PC-3 (cell line): ENCODE measurements around the gene TRIM14.

Source experiments
- CTCF ChIP-seq: fragments of 300-600 bp; sonication (generic); conservative IDR thresholded peaks from 2 replicates; pipeline ENCODE4 v1.5.1; 2017; ENCODE audit warnings: antibody characterized with exemption, low read depth, mild to moderate bottlenecking, low read length
- EZH2 ChIP-seq: fragments of 300-600 bp; sonication (generic); IDR thresholded peaks from one replicate; pipeline ENCODE4 v1.6.1; 2017; ENCODE audit warnings: antibody characterized with exemption, mild to moderate bottlenecking, low read length; ENCODE audit not compliant: unreplicated experiment

GRCh38 chr9:98078895-98079294 lies 40.1 kb downstream of the TRIM14 start:
- TF ChIP-seq CTCF (no peak), EZH2 (no peak)
